Stimulated activated CD4-positive, alpha-beta T cell treated with anti-CD3 and anti-CD28 coated beads, TNF-alpha, amount 100 ng/mL, for 48 hours (primary cell): ENCODE measurements around the gene GRWD1.

ENCODE experiments used
- DNase-seq, 3 donors: peaks; one replicate each; pipeline ENCODE4 v3.0.0-alpha.2; 2020; ENCODE audit warnings: low read depth in 3 of 3

GRWD1 gene

DNA sequence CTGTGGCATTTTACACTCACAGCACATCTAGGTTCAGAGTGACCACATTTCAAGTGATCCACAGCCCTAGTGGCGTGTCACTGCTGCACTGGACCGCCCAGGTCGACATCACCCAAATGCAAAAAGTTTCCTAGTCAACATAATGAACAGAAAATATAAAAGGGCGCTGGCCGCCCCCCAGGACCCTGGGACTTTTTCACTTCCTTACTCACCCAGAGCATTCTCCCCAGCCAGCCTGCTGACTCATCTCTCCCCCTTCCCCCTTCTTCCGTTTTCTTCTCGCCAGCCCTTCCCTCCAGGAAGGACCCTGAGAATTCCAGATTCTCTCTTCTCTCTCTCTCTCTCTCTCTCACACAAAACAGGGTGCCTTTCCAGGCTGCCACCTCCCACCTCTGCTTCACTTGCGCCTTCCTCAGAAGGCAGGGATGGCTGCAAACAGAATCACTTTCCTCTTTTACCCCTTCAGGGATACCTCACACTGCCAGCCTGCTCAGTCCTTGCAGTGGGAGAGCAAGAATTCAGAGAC lies 21.0 kb upstream of the GRWD1 start:
- no peak for DNase-seq

DNA sequence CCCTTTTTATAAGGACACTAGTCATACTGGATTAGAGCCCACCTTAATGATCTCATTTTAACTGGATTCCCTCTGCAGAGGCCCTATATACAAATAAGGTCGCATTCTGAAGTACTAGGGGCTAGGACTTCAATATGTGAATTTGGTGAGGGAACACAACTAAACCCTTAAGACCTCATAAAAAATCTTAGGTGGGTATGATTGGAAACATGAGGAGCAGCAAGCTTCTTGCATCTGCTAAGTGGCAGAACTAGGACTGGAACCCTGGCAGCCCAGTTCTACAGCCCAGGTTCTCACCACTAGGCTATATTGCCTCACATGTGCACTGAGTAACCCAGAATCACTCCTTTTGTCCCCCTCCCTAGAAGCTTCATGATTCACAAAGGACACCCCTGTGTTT lies 17.1 kb upstream of the GRWD1 start:
- no peak for DNase-seq

- no peak for DNase-seq
Observed at GRCh38 chr19:48433337-48433736, 12.4 kb upstream of the GRWD1 start.

GRCh38 chr19:48436586-48436985 lies 9.2 kb upstream of the GRWD1 start:
- DNase-seq, result no peak

DNA sequence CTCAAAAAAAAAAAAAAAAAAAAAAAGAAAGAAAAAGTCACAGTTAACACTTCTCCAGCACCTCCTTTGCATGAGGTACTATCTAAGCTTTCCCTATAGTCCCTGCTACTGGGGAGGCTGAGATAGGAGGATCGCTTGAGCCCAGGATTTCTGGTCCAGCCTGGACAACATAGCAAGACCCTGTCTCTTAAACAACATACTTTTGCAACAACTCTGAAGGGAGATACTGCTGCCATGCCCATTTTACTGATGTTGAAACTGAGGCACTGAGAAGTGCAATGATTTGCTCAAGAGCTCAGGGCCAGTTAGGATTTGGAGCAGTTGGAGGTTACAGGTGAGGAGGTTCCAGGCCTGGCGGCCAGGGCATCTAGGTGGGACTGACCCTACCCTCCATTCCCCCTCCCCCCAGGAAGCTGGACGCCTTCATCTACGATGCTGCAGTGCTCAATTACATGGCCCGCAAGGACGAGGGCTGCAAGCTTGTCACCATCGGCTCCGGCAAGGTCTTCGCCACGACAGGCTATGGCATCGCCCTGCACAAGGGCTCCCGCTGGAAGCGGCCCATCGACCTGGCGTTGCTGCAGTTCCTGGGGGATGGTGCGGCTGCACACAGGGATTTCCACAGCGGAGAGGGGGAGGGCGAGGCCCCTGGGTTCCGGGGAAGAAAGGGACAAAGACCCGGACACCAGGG lies 4.3 kb upstream of the GRWD1 start:
- DNase-seq, result no peak

DNA sequence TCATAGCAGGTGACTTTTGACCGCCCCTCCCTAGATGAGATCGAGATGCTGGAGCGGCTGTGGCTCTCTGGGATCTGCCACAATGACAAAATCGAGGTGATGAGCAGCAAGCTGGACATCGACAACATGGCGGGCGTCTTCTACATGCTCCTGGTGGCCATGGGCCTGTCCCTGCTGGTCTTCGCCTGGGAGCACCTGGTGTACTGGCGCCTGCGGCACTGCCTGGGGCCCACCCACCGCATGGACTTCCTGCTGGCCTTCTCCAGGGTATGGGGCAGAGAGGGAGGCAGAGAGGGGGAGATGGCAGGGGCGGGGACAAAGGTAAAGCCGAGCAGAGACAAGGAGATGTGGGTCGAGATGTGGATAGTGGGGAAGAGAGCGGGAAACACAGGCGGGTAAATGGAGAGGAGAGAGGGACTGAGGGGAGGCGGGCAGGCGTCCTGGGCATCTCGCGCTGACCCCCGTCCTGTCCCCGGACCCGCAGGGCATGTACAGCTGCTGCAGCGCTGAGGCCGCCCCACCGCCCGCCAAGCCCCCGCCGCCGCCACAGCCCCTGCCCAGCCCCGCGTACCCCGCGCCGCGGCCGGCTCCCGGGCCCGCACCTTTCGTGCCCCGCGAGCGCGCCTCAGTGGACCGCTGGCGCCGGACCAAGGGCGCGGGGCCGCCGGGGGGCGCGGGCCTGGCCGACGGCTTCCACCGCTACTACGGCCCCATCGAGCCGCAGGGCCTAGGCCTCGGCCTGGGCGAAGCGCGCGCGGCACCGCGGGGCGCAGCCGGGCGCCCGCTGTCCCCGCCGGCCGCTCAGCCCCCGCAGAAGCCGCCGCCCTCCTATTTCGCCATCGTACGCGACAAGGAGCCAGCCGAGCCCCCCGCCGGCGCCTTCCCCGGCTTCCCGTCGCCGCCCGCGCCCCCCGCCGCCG lies 3.4 kb upstream of the GRWD1 start:
- DNase-seq, result no peak

- no peak for DNase-seq
Observed at GRCh38 chr19:48443256-48443655, 2.5 kb upstream of the GRWD1 start.

DNA sequence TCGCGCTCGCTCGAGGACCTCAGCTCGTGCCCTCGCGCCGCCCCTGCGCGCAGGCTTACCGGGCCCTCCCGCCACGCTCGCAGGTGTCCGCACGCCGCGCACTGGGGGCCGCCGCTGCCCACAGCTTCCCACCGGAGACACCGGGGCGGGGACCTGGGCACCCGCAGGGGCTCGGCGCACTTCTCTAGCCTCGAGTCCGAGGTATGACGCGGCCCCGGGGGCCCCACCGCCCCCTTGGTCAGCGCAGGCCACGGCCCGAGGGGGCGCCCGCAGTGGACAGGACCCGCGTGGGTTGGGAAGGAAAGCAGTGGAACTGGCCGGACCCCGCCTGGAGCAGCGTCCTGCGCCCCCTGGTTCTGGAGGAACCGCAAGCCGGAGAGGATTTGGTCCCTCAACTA lies 2.1 kb upstream of the GRWD1 start:
- DNase-seq, result no peak

DNA sequence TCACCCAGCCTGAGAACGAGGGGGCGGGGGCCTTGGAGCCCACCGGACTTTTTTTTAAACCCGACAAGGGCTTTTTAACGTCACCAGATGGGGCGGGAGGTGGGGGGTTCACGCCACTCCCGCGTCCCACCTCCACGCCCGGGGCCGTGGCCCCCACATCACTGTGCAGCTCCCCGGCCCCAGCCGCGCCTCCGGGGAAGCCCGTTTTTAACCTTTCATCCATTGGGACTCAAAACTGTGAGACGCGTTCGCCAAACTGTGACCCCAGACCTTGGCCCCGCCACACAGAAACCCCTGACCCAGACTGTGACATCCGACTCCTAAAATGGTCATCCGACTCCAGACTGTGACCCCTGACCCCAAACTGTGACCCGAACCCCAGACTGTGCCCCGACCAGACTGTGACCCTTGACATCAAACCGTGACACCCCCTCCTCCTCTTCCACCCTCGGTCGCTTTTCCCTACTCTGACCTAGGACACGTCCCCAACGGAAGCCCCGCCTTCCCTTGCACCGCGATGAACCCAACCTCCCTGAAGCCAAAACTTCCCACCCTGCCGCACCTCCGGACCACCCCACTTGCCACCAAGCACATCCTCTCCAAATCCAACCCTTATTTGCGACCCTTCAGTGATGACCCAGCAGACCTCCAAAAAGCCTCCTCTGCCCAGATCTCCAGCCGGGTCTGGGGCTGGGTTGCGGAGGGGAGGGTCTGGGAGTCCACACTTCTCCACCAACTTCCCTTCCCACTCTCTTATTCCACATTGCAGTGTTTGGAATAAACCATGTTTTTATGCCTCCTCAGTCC lies 1.5 kb upstream of the GRWD1 start:
- DNase-seq, result no peak

- DNase-seq, result no peak
Observed at GRCh38 chr19:48444936-48445200, 915 bp upstream of the GRWD1 start.

DNA sequence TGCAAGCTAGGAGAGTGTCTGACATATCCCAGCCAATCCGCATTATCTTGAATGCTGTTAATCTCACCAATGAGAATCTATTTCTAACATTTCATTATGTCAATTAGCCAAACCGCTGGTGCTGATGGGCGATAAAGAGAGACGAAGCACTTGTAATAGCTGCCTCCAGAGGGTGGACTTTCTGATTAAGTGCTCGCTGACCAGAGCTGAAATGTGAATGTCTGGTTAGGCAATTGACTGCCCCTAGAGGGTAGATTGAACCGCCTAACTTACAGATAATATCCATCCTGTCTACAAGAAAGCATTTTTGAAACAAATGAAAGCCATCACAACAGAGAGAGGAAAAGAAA lies 552 bp upstream of the GRWD1 start:
- no peak for DNase-seq

- DNase-seq, result no peak
Observed at GRCh38 chr19:48446579-48446978, 796 bp downstream of the GRWD1 start.

DNA sequence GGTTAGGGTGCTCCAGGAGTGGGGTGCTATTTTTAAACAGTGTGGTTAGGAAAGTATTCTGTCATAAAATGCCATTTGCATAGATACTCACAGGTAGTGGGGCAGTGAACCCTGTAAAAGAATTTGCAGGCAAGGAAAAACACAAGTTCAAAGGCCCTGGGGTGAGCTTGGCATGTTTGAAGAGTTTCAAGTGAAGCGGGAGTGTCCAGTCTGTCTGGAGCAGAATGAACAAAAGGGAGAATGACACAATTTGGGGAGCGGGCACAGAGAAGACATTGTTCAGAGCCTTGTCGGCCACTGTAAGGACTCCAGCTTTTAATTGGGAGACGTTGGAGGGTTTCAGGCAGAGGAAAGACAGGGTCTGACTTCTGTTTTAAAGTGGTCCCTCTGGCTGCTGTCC lies 2.8 kb downstream of the GRWD1 start:
- no peak for DNase-seq

DNA sequence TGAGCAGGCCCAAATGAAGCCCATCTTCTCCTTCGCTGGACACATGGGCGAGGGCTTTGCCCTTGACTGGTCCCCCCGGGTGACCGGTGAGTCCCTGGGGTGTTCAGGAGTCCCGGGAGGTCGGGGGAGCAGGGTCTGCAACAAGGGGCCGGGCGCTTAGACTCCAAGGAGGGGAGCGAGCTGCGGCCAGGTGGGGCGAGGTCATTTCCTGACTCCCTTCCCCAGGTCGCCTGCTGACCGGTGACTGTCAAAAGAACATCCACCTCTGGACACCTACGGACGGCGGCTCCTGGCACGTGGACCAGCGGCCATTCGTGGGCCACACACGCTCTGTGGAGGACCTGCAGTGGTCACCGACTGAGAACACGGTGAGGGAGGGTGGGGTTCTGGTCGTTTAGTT lies 4.7 kb downstream of the GRWD1 start:
- no peak for DNase-seq

DNA sequence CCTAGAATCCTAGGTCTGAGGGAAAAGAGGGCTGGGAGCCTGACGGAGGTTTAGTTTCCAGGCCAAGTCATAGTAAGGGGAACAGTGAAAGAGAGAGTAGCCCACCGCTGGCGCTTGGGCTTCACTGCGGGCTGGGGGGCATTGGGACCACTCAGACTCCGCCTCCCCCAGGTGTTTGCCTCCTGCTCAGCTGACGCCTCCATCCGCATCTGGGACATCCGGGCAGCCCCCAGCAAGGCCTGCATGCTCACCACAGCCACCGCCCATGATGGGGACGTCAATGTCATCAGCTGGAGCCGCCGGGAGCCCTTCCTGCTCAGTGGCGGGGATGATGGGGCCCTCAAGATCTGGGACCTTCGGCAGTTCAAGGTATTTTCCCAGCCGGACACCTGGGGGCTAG lies 5.1 kb downstream of the GRWD1 start:
- DNase-seq, result no peak

- DNase-seq, result no peak
Observed at GRCh38 chr19:48451624-48452023, 5.8 kb downstream of the GRWD1 start.

- DNase-seq, result no peak
Observed at GRCh38 chr19:48452289-48453190, 6.8 kb downstream of the GRWD1 start.

GRCh38 chr19:48454150-48454730 lies 8.5 kb downstream of the GRWD1 start:
- DNase-seq, result no peak

- no peak for DNase-seq
Observed at GRCh38 chr19:48455171-48455907, 9.6 kb downstream of the GRWD1 start, which contains the start of gene KCNJ14. Gene KCNJ14 (plus strand): TSS chr19:48455574. CDS start chr19:48461725, 6,151 bp downstream.

DNA sequence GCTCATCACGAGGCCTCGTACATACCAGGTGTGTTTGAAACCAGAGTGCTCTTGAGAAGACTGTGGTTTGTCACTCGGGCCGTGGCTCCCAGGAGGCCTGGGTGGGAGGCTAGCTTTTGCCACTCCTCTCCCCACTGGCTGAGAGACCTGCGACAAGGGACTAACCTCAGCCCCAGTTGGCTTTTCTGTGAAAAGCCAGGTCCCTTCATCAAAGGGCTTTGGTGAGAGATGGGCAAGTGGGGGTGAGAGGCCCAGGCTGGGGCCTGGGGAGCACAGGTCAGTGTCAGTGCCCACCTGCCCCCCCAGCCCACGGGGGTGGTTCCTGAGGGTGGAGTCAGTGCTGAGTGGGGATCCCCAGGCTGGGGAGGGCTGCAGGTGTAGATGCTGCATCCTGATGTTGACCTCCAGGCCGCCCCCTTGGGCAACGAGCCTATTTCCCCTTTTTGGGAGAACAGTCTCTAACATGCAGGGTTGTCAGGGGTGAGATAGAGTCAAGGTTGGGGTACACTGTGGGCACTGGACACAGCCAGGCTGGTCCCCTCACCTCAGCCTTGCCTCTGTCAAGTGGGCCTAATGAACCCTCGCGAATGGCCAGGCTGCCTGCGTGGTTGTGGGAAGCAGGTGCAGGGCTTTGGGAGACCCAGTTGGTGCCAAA lies 10.3 kb downstream of the GRWD1 start:
- no peak for DNase-seq
